PC-3 (cell line): ENCODE results near the gene SRRT. TPM values are rescaled to one million over a fixed set of nuclear protein-coding genes. Genes with fewer than 3 reads are reported as not detected.

Experiments
- ATAC-seq: fragments of 200-7000 bp; cut with Tn5 transposase; 2 replicates; pipeline ENCODE4 v1.9.1; 2020; ENCODE audit warnings: mild to moderate bottlenecking, moderate library complexity
- BruUV-seq: library from RNA; stranded (reverse); fragments of 400-500 nt; replicated peaks from 2 replicates; lab custom pipeline; 2021; lab: Mats Ljungman, UMichigan
- CTCF ChIA-PET: fragments of 300-600 bp; sonication (Branson Sonifier 250); formaldehyde crosslinking; loops from one replicate; lab custom pipeline; 2022; ENCODE audit warnings: antibody characterized with exemption; lab: Charles Lee
- POLR2A ChIA-PET: fragments of 300-600 bp; sonication (Branson Sonifier 250); formaldehyde crosslinking; loops from one replicate; lab custom pipeline; 2022; ENCODE audit warnings: antibody characterized with exemption; ENCODE audit not compliant: unreplicated experiment; lab: Charles Lee
- DNase-seq: peaks from one replicate; pipeline ENCODE4 v3.0.0-alpha.2; 2015
- H2AFZ ChIP-seq: fragments of 300-600 bp; sonication (generic); 2 replicates; pipeline ENCODE4 v1.6.0; 2016; ENCODE audit warnings: antibody characterized with exemption, low read length
- H3F3A ChIP-seq: fragments of 300-600 bp; sonication (generic); one replicate; pipeline ENCODE4 v1.6.0; 2017; ENCODE audit warnings: antibody characterized with exemption, low read length, control low read depth, mild to moderate bottlenecking; ENCODE audit not compliant: unreplicated experiment
- H3K27ac ChIP-seq: fragments of 300-600 bp; sonication (generic); 2 replicates; pipeline ENCODE4 v1.5.1; 2016; ENCODE audit warnings: mild to moderate bottlenecking, low read length
- H3K27me3 ChIP-seq: fragments of 300-600 bp; sonication (generic); 2 replicates; pipeline ENCODE4 v1.6.1; 2016; ENCODE audit warnings: low read length, mixed read lengths
- H3K36me3 ChIP-seq: fragments of 300-600 bp; sonication (generic); 2 replicates; pipeline ENCODE4 v1.6.1; 2016; ENCODE audit warnings: low read depth, mixed run types, low read length, mixed read lengths
- H3K4me1 ChIP-seq: fragments of 300-600 bp; sonication (generic); 2 replicates; pipeline ENCODE4 v1.5.1; 2016; ENCODE audit warnings: low read length; ENCODE audit not compliant: insufficient read depth
- H3K4me2 ChIP-seq: fragments of 300-600 bp; sonication (generic); 2 replicates; pipeline ENCODE4 v1.6.0; 2016; ENCODE audit warnings: low read length
- H3K4me3 ChIP-seq: fragments of 300-600 bp; sonication (generic); 2 replicates; pipeline ENCODE4 v1.5.1; 2016; ENCODE audit warnings: mild to moderate bottlenecking, low read length, mixed read lengths
- H3K79me2 ChIP-seq: fragments of 300-600 bp; sonication (generic); 2 replicates; pipeline ENCODE4 v1.6.1; 2017; ENCODE audit warnings: low read length, mixed read lengths
- H3K9ac ChIP-seq: fragments of 300-600 bp; sonication (generic); 2 replicates; pipeline ENCODE4 v1.6.0; 2016; ENCODE audit warnings: mild to moderate bottlenecking, low read length
- H3K9me2 ChIP-seq: fragments of 300-600 bp; sonication (generic); replicated peaks from 2 replicates; pipeline ENCODE4 v1.6.1; 2016; ENCODE audit warnings: mixed run types, low read length, mixed read lengths
- H3K9me3 ChIP-seq: fragments of 300-600 bp; sonication (generic); 2 replicates; pipeline ENCODE4 v1.6.1; 2016; ENCODE audit warnings: low read length, mixed read lengths
- H4K20me1 ChIP-seq: fragments of 300-600 bp; sonication (generic); 2 replicates; pipeline ENCODE4 v1.6.1; 2016; ENCODE audit warnings: low read length, mixed read lengths
- CTCF ChIP-seq: fragments of 300-600 bp; sonication (generic); conservative IDR thresholded peaks from 2 replicates; pipeline ENCODE4 v1.5.1; 2017; ENCODE audit warnings: antibody characterized with exemption, low read depth, mild to moderate bottlenecking, low read length
- EZH2 ChIP-seq: fragments of 300-600 bp; sonication (generic); IDR thresholded peaks from one replicate; pipeline ENCODE4 v1.6.1; 2017; ENCODE audit warnings: antibody characterized with exemption, mild to moderate bottlenecking, low read length; ENCODE audit not compliant: unreplicated experiment
- EZH2phosphoT487 ChIP-seq: fragments of 300-600 bp; sonication (generic); IDR thresholded peaks from 2 replicates; pipeline ENCODE4 v1.6.1; 2018; ENCODE audit warnings: mild to moderate bottlenecking, antibody characterized with exemption, low read length, borderline replicate concordance
- intact Hi-C: fragments of 100-400 bp; cut with micrococcal nuclease; formaldehyde crosslinking; loops from 2 replicates; pipeline ENCODE4 v1.9.0; 2023
- total RNA-seq: library from RNA; depleted of rRNA; stranded (reverse); fragments of >200 nt; gene quantifications from 2 replicates; pipeline ENCODE4 v1.2.3, GENCODE V29; 2014

The SRRT gene
- total RNA-seq, 1 experiment from 2014 or later: 177 TPM

- Histone ChIP-seq H3K36me3 (peaks cover 75% of the 10 kb centered on the region), H3K27me3 (no peaks in the 10 kb centered on the region), H3K4me2 (no peak overlapping the region), H3K9me3 (no peaks in the 10 kb centered on the region), H4K20me1 (peaks cover 39% of the 10 kb centered on the region), H3F3A (no peaks in the 10 kb centered on the region), H3K9me2 (no peaks in the 10 kb centered on the region), H2AFZ (no peak overlapping the region), H3K4me3 (no peak overlapping the region), H3K4me1 (peaks cover 20% of the 10 kb centered on the region), H3K9ac (no peak overlapping the region), H3K79me2 (peaks cover 59% of the 10 kb centered on the region), H3K27ac (no peak overlapping the region)
- ATAC-seq: no peak
- no peak for TF ChIP-seq EZH2phosphoT487
- no peak for TF ChIP-seq CTCF
- no peak for TF ChIP-seq EZH2
- intact Hi-C loops: no loop called here
- POLR2A ChIA-PET: no interaction called here
- no peak for DNase-seq
- CTCF ChIA-PET: no interaction called here
- BruUV-seq: no TSS peak
These were observed 6.2 kb downstream of the SRRT start for GRCh38 chr7:100881136-100881535.

- DNase-seq: no peak
- peaks cover 78% of the 10 kb centered on the region for H3K36me3 ChIP-seq
- H3K79me2 ChIP-seq: peaks cover 59% of the 10 kb centered on the region
- peaks cover 12% of the 10 kb centered on the region; the same call in 1 of the 2 replicates for H3K4me1 ChIP-seq
- no peaks in the 10 kb centered on the region for H3K27me3 ChIP-seq
- no TSS peak for BruUV-seq
- H2AFZ ChIP-seq: no peak overlapping the region
- intact Hi-C loops: no loop called here
- H3K9ac ChIP-seq: no peak overlapping the region
- no peak overlapping the region for H3K4me2 ChIP-seq
- no peaks in the 10 kb centered on the region for H3F3A ChIP-seq
- H3K9me3 ChIP-seq: no peaks in the 10 kb centered on the region
- H4K20me1 ChIP-seq: peaks cover 30% of the 10 kb centered on the region
- TF ChIP-seq CTCF: no peak
- H3K9me2 ChIP-seq: no peaks in the 10 kb centered on the region
- ChIA-PET POLR2A (no interaction called here), CTCF (no interaction called here)
- no peak overlapping the region for H3K4me3 ChIP-seq
- no peak for ATAC-seq
- no peak overlapping the region for H3K27ac ChIP-seq
These were observed 7.3 kb downstream of the SRRT start for GRCh38 chr7:100882201-100882600.

GRCh38 chr7:100882785-100883526 is 8.1 kb downstream of the SRRT start:
- ChIA-PET POLR2A (no interaction called here), CTCF (no interaction called here)
- Histone ChIP-seq H3K36me3 (peaks cover 81% of the 10 kb centered on the region), H3K79me2 (peaks cover 59% of the 10 kb centered on the region), H3K9ac (no peak overlapping the region), H4K20me1 (peaks cover 23% of the 10 kb centered on the region), H3K4me2 (no peak overlapping the region), H3K27ac (no peak overlapping the region), H2AFZ (no peak overlapping the region), H3F3A (no peaks in the 10 kb centered on the region), H3K9me3 (no peaks in the 10 kb centered on the region), H3K4me1 (peaks cover 8% of the 10 kb centered on the region), H3K9me2 (no peaks in the 10 kb centered on the region), H3K4me3 (no peak overlapping the region), H3K27me3 (no peaks in the 10 kb centered on the region)
- no peak for TF ChIP-seq EZH2
- no peak for TF ChIP-seq EZH2phosphoT487
- TF ChIP-seq CTCF: no peak
- no peak for DNase-seq
- no TSS peak for BruUV-seq
- intact Hi-C loops: no loop called here
- ATAC-seq: no peak
